H1 (cell line): ENCODE results near the gene WIPI1. TPM values are rescaled to one million over a fixed set of nuclear protein-coding genes. Genes with fewer than 3 reads are reported as not detected.

Experiments used
- CTCF ChIA-PET: fragments of 300-600 bp; sonication (Branson Sonifier 250); formaldehyde crosslinking; loops from one replicate; lab custom pipeline; 2021; ENCODE audit not compliant: partially characterized antibody; lab: Charles Lee
- POLR2A ChIA-PET: fragments of 300-600 bp; sonication (Branson Sonifier 250); formaldehyde crosslinking; loops from one replicate; lab custom pipeline; 2021; ENCODE audit warnings: inconsistent platforms; ENCODE audit not compliant: partially characterized antibody; lab: Charles Lee
- DNase-seq, 2 experiments: peaks; one replicate each; pipeline versions ENCODE4 v3.0.0 to v3.0.0-alpha.2; 2010 to 2022; ENCODE audit warnings: low spot score in 2 of 2, low read depth in 1 of 2, mixed read lengths in 1 of 2
- FAIRE-seq: peaks from 2 replicates; lab custom pipeline; 2011; peaks lifted over from hg19 to GRCh38; lab: Jason Lieb, UNC
- H2AFZ ChIP-seq: 2 replicates; pipeline ENCODE4 v1.8.1; 2012; ENCODE audit warnings: low read length, inconsistent platforms
- H2AK5ac ChIP-seq: 2 replicates; pipeline ENCODE4 v1.6.1; 2013; ENCODE audit warnings: low read depth, low read length
- H2BK120ac ChIP-seq: replicated peaks from 2 replicates; pipeline ENCODE3; 2013; ENCODE audit warnings: low read depth, low read length, inconsistent platforms
- H2BK12ac ChIP-seq: 2 replicates; pipeline ENCODE4 v1.6.1; 2013; ENCODE audit warnings: low read depth, low read length
- H2BK15ac ChIP-seq: 2 replicates; pipeline ENCODE4 v1.6.1; 2013; ENCODE audit warnings: low read length
- H2BK20ac ChIP-seq: 2 replicates; pipeline ENCODE4 v1.6.1; 2013; ENCODE audit warnings: low read length
- H2BK5ac ChIP-seq: 2 replicates; pipeline ENCODE4 v1.6.1; 2013; ENCODE audit warnings: low read depth, low read length
- H3K14ac ChIP-seq: 2 replicates; pipeline ENCODE4 v1.6.1; 2013; ENCODE audit warnings: inconsistent platforms; ENCODE audit not compliant: insufficient read length
- H3K18ac ChIP-seq: 2 replicates; pipeline ENCODE4 v1.6.1; 2013; ENCODE audit warnings: low read length; ENCODE audit errors: extremely low read depth
- H3K23ac ChIP-seq: 2 replicates; pipeline ENCODE4 v1.6.1; 2013; ENCODE audit warnings: inconsistent platforms; ENCODE audit not compliant: insufficient read length
- H3K23me2 ChIP-seq: 2 replicates; pipeline ENCODE4 v1.6.1; 2013; ENCODE audit warnings: low read depth, low read length
- H3K27ac ChIP-seq: 2 replicates; pipeline ENCODE4 v1.6.1; 2011; ENCODE audit warnings: low read depth, low read length, inconsistent platforms
- H3K27me3 ChIP-seq, 4 experiments: replicated peaks in 1 of 4; 1 replicate in 1 of 4; 2 replicates in 3 of 4; pipeline versions ENCODE4 v1.6.1 to v1.8.1; 2011 to 2013; ENCODE audit warnings: low read length in 3 of 4, mild to moderate bottlenecking in 3 of 4, inconsistent platforms in 2 of 4, mixed read lengths in 2 of 4, moderate library complexity in 1 of 4; ENCODE audit not compliant: control insufficient read depth in 3 of 4, insufficient read depth in 3 of 4; ENCODE audit errors: extremely low read depth in 1 of 4
- H3K36me3 ChIP-seq, 4 experiments: 2 replicates each; pipeline versions ENCODE4 v1.6.1 to v1.8.1; 2011 to 2013; ENCODE audit warnings: mild to moderate bottlenecking in 4 of 4, low read length in 3 of 4, moderate library complexity in 2 of 4, control low read depth in 1 of 4, inconsistent platforms in 1 of 4; ENCODE audit not compliant: insufficient read depth in 4 of 4, control insufficient read depth in 2 of 4
- H3K4ac ChIP-seq: replicated peaks from 2 replicates; pipeline ENCODE3; 2013; ENCODE audit warnings: low read length, low read depth, mixed read lengths, inconsistent platforms; ENCODE audit not compliant: insufficient read length
- H3K4me1 ChIP-seq, 4 experiments: replicated peaks in 1 of 4; 1 replicate in 1 of 4; 2 replicates in 3 of 4; pipeline versions ENCODE4 v1.6.1 to v1.8.1; 2011 to 2013; ENCODE audit warnings: low read length in 3 of 4, inconsistent platforms in 2 of 4, mixed read lengths in 1 of 4; ENCODE audit not compliant: insufficient read depth in 4 of 4, control insufficient read depth in 3 of 4
- H3K4me2 ChIP-seq, 2 experiments: 2 replicates each; pipeline versions ENCODE4 v1.6.1 to v1.8.1; 2011 to 2013; ENCODE audit warnings: low read depth in 2 of 2, low read length in 2 of 2, control low read depth in 1 of 2, inconsistent platforms in 1 of 2, mild to moderate bottlenecking in 1 of 2; ENCODE audit not compliant: insufficient read depth in 1 of 2
- H3K4me3 ChIP-seq, 4 experiments: fragments of 200-600, 300-600 bp in 1 of 4; sonication (generic), shearing (Covaris generic), sonication (Bioruptor Twin) in 1 of 4; 2 replicates each; pipeline versions ENCODE4 v1.5.1 to v1.8.1; 2011 to 2016; ENCODE audit warnings: low read length in 4 of 4, low read depth in 3 of 4, control low read depth in 2 of 4, inconsistent platforms in 2 of 4, mild to moderate bottlenecking in 2 of 4, mixed read lengths in 1 of 4, moderate library complexity in 1 of 4; ENCODE audit not compliant: insufficient read depth in 2 of 4; ENCODE audit errors: extremely low read depth in 1 of 4
- H3K56ac ChIP-seq: replicated peaks from 2 replicates; pipeline ENCODE3; 2013; ENCODE audit warnings: low read depth, mild to moderate bottlenecking, mixed read lengths, low read length, inconsistent platforms; ENCODE audit not compliant: insufficient read length
- H3K79me1 ChIP-seq: 2 replicates; pipeline ENCODE4 v1.6.1; 2013; ENCODE audit warnings: low read depth, low read length, control low read depth
- H3K79me2 ChIP-seq, 2 experiments: 2 replicates each; pipeline versions ENCODE4 v1.6.1 to v1.8.1; 2012 to 2013; ENCODE audit warnings: low read length in 2 of 2, mild to moderate bottlenecking in 2 of 2, inconsistent platforms in 1 of 2; ENCODE audit not compliant: insufficient read depth in 2 of 2, control insufficient read depth in 1 of 2
- H3K9ac ChIP-seq, 4 experiments: replicated peaks in 1 of 4; 1 replicate in 1 of 4; 2 replicates in 3 of 4; pipeline versions ENCODE4 v1.6.1 to v1.8.1; 2011 to 2013; ENCODE audit warnings: low read depth in 3 of 4, low read length in 3 of 4, control low read depth in 2 of 4, mild to moderate bottlenecking in 2 of 4, moderate library complexity in 2 of 4, inconsistent platforms in 1 of 4; ENCODE audit errors: extremely low read depth in 1 of 4
- H3K9me3 ChIP-seq, 2 experiments: 2 replicates each; pipeline versions ENCODE4 v1.6.1 to v1.8.1; 2012 to 2013; ENCODE audit warnings: mild to moderate bottlenecking in 2 of 2, moderate library complexity in 2 of 2, control low read depth in 1 of 2, inconsistent platforms in 1 of 2, low read depth in 1 of 2, low read length in 1 of 2, mixed read lengths in 1 of 2; ENCODE audit not compliant: insufficient read depth in 2 of 2
- H4K20me1 ChIP-seq, 2 experiments: replicated peaks in 1 of 2; 2 replicates each; pipeline versions ENCODE3 to v1.8.1; 2011 to 2013; ENCODE audit warnings: inconsistent platforms in 2 of 2, low read length in 2 of 2, mild to moderate bottlenecking in 1 of 2; ENCODE audit not compliant: insufficient read depth in 2 of 2, control insufficient read depth in 1 of 2
- H4K5ac ChIP-seq: 2 replicates; pipeline ENCODE4 v1.6.1; 2013; ENCODE audit warnings: low read length, low read depth, mixed read lengths, inconsistent platforms; ENCODE audit not compliant: insufficient read length
- H4K8ac ChIP-seq: 2 replicates; pipeline ENCODE4 v1.8.0; 2013; ENCODE audit warnings: mild to moderate bottlenecking, moderate library complexity, low read length, inconsistent platforms; ENCODE audit not compliant: insufficient read depth; ENCODE audit errors: extremely low read depth
- H4K91ac ChIP-seq: replicated peaks from 2 replicates; pipeline ENCODE3; 2013; ENCODE audit warnings: low read length, mixed read lengths, inconsistent platforms; ENCODE audit not compliant: insufficient read length
- BRCA1 ChIP-seq: IDR thresholded peaks from 2 replicates; pipeline ENCODE4 v1.6.1; 2012; ENCODE audit warnings: low read depth, low read length, improper control_type of control experiment
- JUND ChIP-seq: IDR thresholded peaks from 2 replicates; pipeline ENCODE4 v1.6.1; 2011; ENCODE audit warnings: mild to moderate bottlenecking, improper control_type of control experiment, low read length
- NRF1 ChIP-seq: IDR thresholded peaks from 2 replicates; pipeline ENCODE4 v1.6.1; 2011; ENCODE audit warnings: mild to moderate bottlenecking, low read depth, low read length, improper control_type of control experiment
- SIN3A ChIP-seq, 2 experiments: IDR thresholded peaks in 1 of 2; conservative IDR thresholded peaks in 1 of 2; 2 replicates each; pipeline ENCODE4 v1.6.1; 2011 to 2012; ENCODE audit warnings: low read length in 2 of 2, improper control_type of control experiment in 1 of 2, low read depth in 1 of 2, mild to moderate bottlenecking in 1 of 2
- SP1 ChIP-seq: IDR thresholded peaks from 2 replicates; pipeline ENCODE4 v1.6.1; 2011; ENCODE audit warnings: low read depth, low read length
- SP4 ChIP-seq: IDR thresholded peaks from 2 replicates; pipeline ENCODE4 v1.6.1; 2012; ENCODE audit warnings: low read length, inconsistent platforms
- SUZ12 ChIP-seq: fragments of 200-600 bp; sonication (generic); IDR thresholded peaks from 2 replicates; pipeline ENCODE4 v1.6.1; 2012; ENCODE audit warnings: mild to moderate bottlenecking, inconsistent platforms, low read length, moderate library complexity, mixed read lengths
- TBP ChIP-seq: IDR thresholded peaks from 2 replicates; pipeline ENCODE4 v1.6.1; 2011; ENCODE audit warnings: low read depth, low read length, improper control_type of control experiment
- YY1 ChIP-seq: IDR thresholded peaks from 2 replicates; pipeline ENCODE4 v1.6.1; 2011; ENCODE audit warnings: low read depth, mild to moderate bottlenecking, low read length
- WGBS, 2 experiments: shearing (Covaris generic) in 1 of 2; methylation state at CpG; one replicate each; pipeline versions ENCODE4 v1.1.6 to v1.1.7; 2013 to 2015; ENCODE audit warnings: low lambda C conversion rate in 2 of 2, mixed read lengths in 2 of 2, inconsistent platforms in 1 of 2, low coverage in 1 of 2, missing lambda C conversion rate in 1 of 2; ENCODE audit not compliant: insufficient replicate concordance in 2 of 2, insufficient coverage in 1 of 2, insufficient read length in 1 of 2; ENCODE audit errors: extremely low coverage in 1 of 2, missing lambda C conversion rate in 1 of 2; 5-methylcytosine and 5-hydroxymethylcytosine counted together
- polyA plus RNA-seq, 7 experiments: library from polyadenylated mRNA; depleted of rRNA in 3 of 7; stranded (reverse) in 5 of 7; unstranded in 2 of 7; fragments of >200 nt in 5 of 7; fragments of 200-250 nt in 2 of 7; gene quantifications; 1 replicate in 5 of 7; 2 replicates in 1 of 7; 4 replicates in 1 of 7; pipeline versions ENCODE4 v1.2.1 to v1.2.3, GENCODE V29; 2011 to 2013; ENCODE audit warnings: missing spikeins in 2 of 7, mixed read lengths in 2 of 7
- total RNA-seq: library from RNA; stranded (reverse); fragmentation: NEBNext Ultra II Directional; extraction: Animal tissue kit (Norgen Biotek cat#: 25700); gene quantifications from 2 replicates; pipeline ENCODE4 v1.2.1, GENCODE V29; 2021

WIPI1 gene
- total and polyA plus RNA-seq, 2 of the 8 experiments (the other 6 are each of a cell fraction or from before 2014, with no cell fraction given): 16.6 to 17.4 TPM

DNA sequence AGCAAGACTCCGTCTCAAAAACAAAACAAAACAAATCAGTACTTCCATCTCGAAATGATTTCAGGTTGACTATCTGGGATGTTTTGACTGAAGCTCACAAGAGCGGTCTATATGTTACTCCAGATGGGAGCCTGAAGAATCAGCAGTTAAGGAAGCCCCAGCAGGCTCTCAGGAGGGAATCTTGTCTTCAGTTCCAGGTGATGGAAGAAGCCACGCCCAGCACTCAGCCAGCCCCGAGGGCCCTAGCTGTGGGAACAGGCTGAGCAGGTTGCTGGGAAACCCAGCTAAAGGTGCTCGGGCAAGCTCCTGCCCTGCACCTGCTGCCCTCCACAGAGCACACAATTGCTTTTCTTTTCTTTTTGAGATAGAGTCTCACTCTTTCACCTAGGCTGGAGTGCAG is 32.4 kb downstream of the WIPI1 start:
- Histone ChIP-seq H2AK5ac (no peak overlapping the region), H3K9ac (no peak overlapping the region), H3K79me2 (no peaks in the 10 kb centered on the region), H3K79me1 (no peaks in the 10 kb centered on the region), H2BK15ac (no peak overlapping the region), H3K56ac (no peak overlapping the region), H4K20me1 (no peaks in the 10 kb centered on the region), H4K5ac (no peak overlapping the region), H3K14ac (no peak overlapping the region), H3K4ac (no peak overlapping the region), H4K91ac (no peak overlapping the region), H3K27me3 (no peaks in the 10 kb centered on the region), H2BK5ac (no peak overlapping the region), H3K4me1 (peaks cover 0 to 6% (median 4%) of the 10 kb centered on the region in 4 experiments; a peak in 5 of 7 replicates), H3K27ac (no peak overlapping the region), H3K9me3 (no peaks in the 10 kb centered on the region), H3K4me3 (no peak overlapping the region), H2BK120ac (no peak overlapping the region), H2AFZ (no peak overlapping the region), H3K23me2 (no peaks in the 10 kb centered on the region), H4K8ac (no peak overlapping the region), H3K4me2 (no peak overlapping the region), H3K18ac (no peak overlapping the region), H3K36me3 (peaks cover 0 to 3% (median 1%) of the 10 kb centered on the region in 4 experiments; a peak in 4 of 8 replicates), H2BK12ac (no peak overlapping the region), H3K23ac (no peak overlapping the region), H2BK20ac (no peak overlapping the region)
- WGBS, 2 experiments: 80% methylated on average over 6 of the region's 6 CpGs; no CpG with 5 or more reads in 1 of the 2 experiments
- TF ChIP-seq SIN3A (conservative IDR thresholded peaks at IDR 0.05 in 1 of 2, IDR thresholded peaks at IDR 0.05 in 1 of 2; ENCODE audit: low read depth in 1 of 2, low read length in 2 of 2): no peak
- no peak for TF ChIP-seq SP1
- TF ChIP-seq BRCA1: no peak
- TF ChIP-seq TBP: peak; percentile 36; the same call in 1 of the 2 replicates
- TF ChIP-seq SP4: no peak
- no peak for TF ChIP-seq SUZ12
- no peak for TF ChIP-seq NRF1
- no peak for TF ChIP-seq YY1
- no peak for TF ChIP-seq JUND
- DNase-seq (peak in 1 of 2 experiments; percentile 57), FAIRE-seq (no peak)
- ChIA-PET POLR2A (interaction anchor here (0.9 to 1.8 kb wide), 4 partner anchors 9 to 135 kb away, joined by 3 to 8 read pairs (median 4); partner anchors contain the start of genes ARSG and SLC16A6), CTCF (interaction anchor here (0.8 to 2.8 kb wide), 17 partner anchors 10 to 160 kb away, joined by 3 to 12 read pairs (median 3); no protein-coding TSS in a partner anchor)
